GM12891 (cell line): ENCODE results near the gene IRS1.

ENCODE experiments used
- DNase-seq: peaks from one replicate; pipeline ENCODE4 v3.0.0; 2011; ENCODE audit warnings: low spot score; ENCODE audit not compliant: insufficient read length
- FAIRE-seq: peaks from 2 replicates; lab custom pipeline; 2011; peaks lifted over from hg19 to GRCh38; lab: Jason Lieb, UNC
- PAX5 ChIP-seq: IDR thresholded peaks from 2 replicates; pipeline ENCODE4 v1.6.1; 2011; ENCODE audit warnings: low read length, moderate library complexity, mild to moderate bottlenecking; ENCODE audit not compliant: insufficient read depth, severe bottlenecking
- POLR2A ChIP-seq: IDR thresholded peaks from 2 replicates; pipeline ENCODE4 v1.6.1; 2011; ENCODE audit warnings: low read depth, low read length, control low read depth
- POLR2AphosphoS5 ChIP-seq: IDR thresholded peaks from 2 replicates; pipeline ENCODE4 v1.6.1; 2011; ENCODE audit warnings: low read depth, low read length, control low read depth
- POU2F2 ChIP-seq: IDR thresholded peaks from 2 replicates; pipeline ENCODE4 v1.6.1; 2011; ENCODE audit warnings: low read depth, mild to moderate bottlenecking, control low read depth, low read length, moderate library complexity
- SPI1 ChIP-seq: IDR thresholded peaks from 2 replicates; pipeline ENCODE4 v1.6.1; 2011; ENCODE audit warnings: low read depth, low read length, control low read depth
- TAF1 ChIP-seq: IDR thresholded peaks from 2 replicates; pipeline ENCODE4 v1.6.1; 2011; ENCODE audit warnings: low read depth, low read length, control low read depth

IRS1 gene

GRCh38 chr2:226828191-226828590 is 28.6 kb upstream of the IRS1 start:
- DNase-seq (no peak), FAIRE-seq (no peak)
- TF ChIP-seq POU2F2 (no peak), PAX5 (no peak), SPI1 (no peak), POLR2A (no peak), POLR2AphosphoS5 (no peak)

GRCh38 chr2:226825056-226825455 is 25.4 kb upstream of the IRS1 start:
- TF ChIP-seq TAF1 = no peak
- no peak for TF ChIP-seq SPI1
- TF ChIP-seq POLR2A = no peak
- TF ChIP-seq PAX5 = no peak
- no peak for TF ChIP-seq POU2F2
- TF ChIP-seq POLR2AphosphoS5 = no peak
- DNase-seq (no peak), FAIRE-seq (no peak)

GRCh38 chr2:226818930-226819329 is 19.3 kb upstream of the IRS1 start:
- DNase-seq = no peak
- no peak for TF ChIP-seq POU2F2
- no peak for TF ChIP-seq PAX5
- no peak for TF ChIP-seq POLR2A
- no peak for TF ChIP-seq TAF1
- no peak for TF ChIP-seq SPI1
- TF ChIP-seq POLR2AphosphoS5 = no peak
- no peak for FAIRE-seq

GRCh38 chr2:226813148-226813701 is 13.6 kb upstream of the IRS1 start:
- TF ChIP-seq POLR2AphosphoS5 (no peak), TAF1 (no peak)
- DNase-seq (no peak), FAIRE-seq (peak; percentile 43)

GRCh38 chr2:226803410-226803809 is 3.8 kb upstream of the IRS1 start:
- FAIRE-seq (no peak), DNase-seq (no peak)
- TF ChIP-seq POLR2AphosphoS5 = no peak
- no peak for TF ChIP-seq POLR2A
- TF ChIP-seq TAF1 = no peak
- TF ChIP-seq SPI1 = no peak
- TF ChIP-seq POU2F2 = no peak
- TF ChIP-seq PAX5 = no peak

- TF ChIP-seq PAX5 (no peak), POLR2A (no peak), TAF1 (no peak), POU2F2 (no peak), POLR2AphosphoS5 (no peak), SPI1 (no peak)
- FAIRE-seq (peak; percentile 92), DNase-seq (no peak)
These were observed 3.0 kb upstream of the IRS1 start for GRCh38 chr2:226802573-226802972.

- DNase-seq (peak; percentile 70), FAIRE-seq (peak; percentile 97)
- no peak for TF ChIP-seq SPI1
These were observed 1.5 kb upstream of the IRS1 start for GRCh38 chr2:226800941-226801784.

- FAIRE-seq = peak; percentile 40
- no peak for DNase-seq
- TF ChIP-seq POLR2A = no peak
- TF ChIP-seq TAF1 = no peak
- TF ChIP-seq PAX5 = no peak
- no peak for TF ChIP-seq POU2F2
- TF ChIP-seq POLR2AphosphoS5 = no peak
- no peak for TF ChIP-seq SPI1
These were observed 638 bp upstream of the IRS1 start for GRCh38 chr2:226799976-226800940.

GRCh38 chr2:226798422-226799210 is 1.0 kb downstream of the IRS1 start:
- FAIRE-seq = peak; percentile 75
- DNase-seq = peak; percentile 54
- TF ChIP-seq POLR2AphosphoS5 (no peak), TAF1 (no peak), PAX5 (no peak), POU2F2 (no peak), SPI1 (no peak), POLR2A (no peak)
